Sigmoid colon (tissue), 4 donors: ENCODE results near the gene PHKG2.

Experiments used
- POLR2A ChIP-seq, 2 donors: fragments of 450-650 bp; IDR thresholded peaks; one replicate each; pipeline ENCODE4 v1.6.1; 2016; ENCODE audit warnings: antibody characterized with exemption in 2 of 2, mild to moderate bottlenecking in 2 of 2, moderate library complexity in 2 of 2
- POLR2AphosphoS5 ChIP-seq, 4 donors: sonication (generic); formaldehyde crosslinking; IDR thresholded peaks; one replicate each; pipeline ENCODE4 v1.6.1; 2017; ENCODE audit warnings: antibody characterized with exemption in 4 of 4

DNA sequence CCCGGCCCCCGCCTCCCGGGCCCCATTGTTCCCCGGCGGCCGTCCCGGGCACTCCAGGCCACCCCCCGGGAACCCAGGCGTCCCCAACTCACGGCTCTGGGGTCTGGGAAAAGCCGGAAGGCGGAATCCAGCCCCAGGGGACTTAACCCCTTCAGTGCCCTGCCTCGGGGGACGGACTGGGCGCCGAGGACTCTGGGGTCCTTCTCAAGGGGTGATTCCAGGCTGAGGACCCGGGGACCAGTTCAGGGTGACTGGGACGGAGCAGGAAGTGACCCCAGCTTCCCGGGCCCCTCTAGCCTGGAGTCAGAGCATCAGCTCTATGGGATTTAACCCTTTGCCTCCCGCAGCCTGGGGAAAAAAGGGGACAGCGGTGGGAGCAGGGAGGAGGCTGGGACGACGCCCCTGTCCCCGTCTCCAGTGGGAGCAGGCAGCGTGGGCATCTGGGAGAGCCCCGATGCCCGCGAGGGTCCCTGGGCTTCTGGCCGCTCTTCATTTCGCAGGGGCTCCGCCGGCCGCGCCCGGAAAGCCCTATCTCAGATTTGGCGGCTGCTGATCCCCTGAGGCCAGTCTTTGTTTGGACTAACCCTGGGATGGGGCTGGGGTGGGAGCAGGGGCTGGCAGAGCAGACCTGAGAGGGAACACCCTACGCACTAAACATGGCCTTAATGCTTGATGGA, 38.8 kb downstream of the PHKG2 start, which contains the start of gene ZNF629:
- TF ChIP-seq POLR2AphosphoS5 (IDR thresholded peaks at IDR 0.05) = peak in 3 of 4 donors; percentile 31 to 58 (median 53)
- no peak for TF ChIP-seq POLR2A (IDR thresholded peaks at IDR 0.05)
